Measurements from ENCODE around the gene DOCK2.

DOCK2 gene

DNA sequence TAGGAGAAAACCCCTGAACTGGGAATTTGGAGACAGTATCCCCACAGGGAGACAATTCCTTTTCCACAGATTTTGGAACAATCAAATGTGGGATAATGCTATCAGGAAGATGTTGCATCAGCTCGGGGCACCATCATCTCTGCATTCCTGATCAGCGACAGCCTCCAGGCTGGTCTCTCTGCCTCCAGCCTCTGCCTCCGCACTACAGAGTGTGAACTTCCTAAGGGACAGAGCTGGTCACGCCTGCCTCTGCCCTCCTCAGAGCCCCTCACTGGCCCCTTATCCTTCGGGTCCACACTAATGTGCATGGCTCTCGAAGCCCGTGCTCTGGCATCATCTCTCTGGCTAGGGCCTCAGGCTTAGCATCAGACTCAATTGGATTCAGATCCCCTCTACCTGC, 477.2 kb downstream of the DOCK2 start:
- no peak for TF ChIP-seq ZFX (IDR thresholded peaks at IDR 0.05)
- TF ChIP-seq CTCF (conservative IDR thresholded peaks at IDR 0.05): no peak
- no peak overlapping the region for H3K27ac ChIP-seq

GRCh38 chr5:170115925-170116324, 478.9 kb downstream of the DOCK2 start:
- H3K27ac ChIP-seq: no peak overlapping the region
- no peak for TF ChIP-seq ZFX (IDR thresholded peaks at IDR 0.05)
- TF ChIP-seq CTCF (conservative IDR thresholded peaks at IDR 0.05): no peak

- no peak overlapping the region for H3K27ac ChIP-seq
- TF ChIP-seq CTCF (conservative IDR thresholded peaks at IDR 0.05) (no peak), ZFX (IDR thresholded peaks at IDR 0.05) (no peak)
Observed at GRCh38 chr5:170117736-170118135, 480.7 kb downstream of the DOCK2 start.

- H3K27ac ChIP-seq: no peak overlapping the region
- no peak for TF ChIP-seq CTCF (conservative IDR thresholded peaks at IDR 0.05)
- no peak for TF ChIP-seq ZFX (IDR thresholded peaks at IDR 0.05)
Observed at GRCh38 chr5:170120576-170120975, 483.5 kb downstream of the DOCK2 start.

DNA sequence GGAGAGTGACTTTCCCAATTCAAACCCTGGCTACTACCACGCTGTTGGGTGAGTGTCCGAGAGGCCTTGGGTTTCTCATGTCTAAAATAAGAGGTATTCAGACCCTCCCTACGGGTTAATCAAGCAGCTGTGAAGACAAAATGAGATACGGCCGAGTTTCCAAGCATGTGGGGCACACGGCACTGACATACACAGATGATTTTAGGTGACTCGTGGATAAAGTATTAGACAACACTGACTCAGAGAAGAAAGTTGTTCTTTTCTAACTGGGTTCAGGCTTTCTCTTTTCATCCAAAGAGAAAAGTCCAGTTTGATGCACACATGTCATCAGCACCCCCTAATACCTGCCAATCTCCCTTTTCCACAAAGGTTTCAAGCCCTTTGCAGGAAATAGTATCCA, 484.2 kb downstream of the DOCK2 start:
- TF ChIP-seq CTCF (conservative IDR thresholded peaks at IDR 0.05) (no peak), ZFX (IDR thresholded peaks at IDR 0.05) (no peak)
- H3K27ac ChIP-seq: no peak overlapping the region

- H3K27ac ChIP-seq: no peak overlapping the region
- no peak for TF ChIP-seq CTCF (conservative IDR thresholded peaks at IDR 0.05)
- no peak for TF ChIP-seq ZFX (IDR thresholded peaks at IDR 0.05)
Observed at GRCh38 chr5:170126061-170126460, 489.0 kb downstream of the DOCK2 start.

DNA sequence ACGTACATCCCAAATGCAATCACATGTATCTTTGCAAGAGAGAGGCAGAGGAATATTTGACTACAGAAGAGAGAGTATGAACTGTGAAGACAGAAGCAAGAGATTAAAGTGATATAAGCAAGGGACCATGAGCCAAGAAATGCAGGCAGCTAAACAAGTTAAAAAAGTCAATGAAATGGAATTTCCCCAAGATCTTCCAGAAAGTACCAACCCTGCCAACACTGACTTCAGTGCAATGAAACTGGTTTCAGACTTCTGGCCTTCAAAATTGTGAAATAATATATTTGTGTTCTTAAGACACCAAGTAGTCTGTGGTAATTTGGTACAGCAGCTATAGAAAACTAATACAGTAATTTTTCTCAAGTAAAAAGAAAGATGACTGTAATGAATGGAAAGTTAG, 489.6 kb downstream of the DOCK2 start:
- H3K27ac ChIP-seq: no peak overlapping the region
- no peak for TF ChIP-seq CTCF (conservative IDR thresholded peaks at IDR 0.05)
- TF ChIP-seq ZFX (IDR thresholded peaks at IDR 0.05): no peak
